MCF 10A (cell line): ENCODE measurements around the gene PARM1. TPM values are rescaled to one million over a fixed set of nuclear protein-coding genes. Genes with fewer than 3 reads are reported as not detected.

Source experiments
- BruUV-seq: library from RNA; stranded (reverse); fragments of 400-500 nt; replicated peaks from 2 replicates; lab custom pipeline; 2021; lab: Mats Ljungman, UMichigan
- CTCF ChIA-PET: fragments of 300-600 bp; sonication (Branson Sonifier 250); formaldehyde crosslinking; extraction: SDS; loops from one replicate; lab custom pipeline; 2021; ENCODE audit warnings: antibody characterized with exemption, inconsistent platforms; lab: Yijun Ruan, JAX
- POLR2A ChIA-PET: fragments of 300-600, 350-650 bp; sonication (Branson Sonifier 250); formaldehyde crosslinking; extraction: SDS; loops from one replicate; lab custom pipeline; 2020; ENCODE audit warnings: antibody characterized with exemption, inconsistent platforms; lab: Yijun Ruan, JAX
- DNase-seq: peaks from one replicate; pipeline ENCODE4 v3.0.0-alpha.2; 2018; ENCODE audit not compliant: unreplicated experiment
- H3K27ac Mint-ChIP-seq: one replicate; pipeline ENCODE4 v1.8.0; 2022; ENCODE audit warnings: mild to moderate bottlenecking, low read depth, mixed read lengths; ENCODE audit not compliant: unreplicated experiment
- H3K27me3 Mint-ChIP-seq: one replicate; pipeline ENCODE4 v1.8.0; 2022; ENCODE audit warnings: mixed read lengths; ENCODE audit not compliant: insufficient read depth, unreplicated experiment
- H3K36me3 Mint-ChIP-seq: one replicate; pipeline ENCODE4 v1.8.0; 2022; ENCODE audit warnings: mild to moderate bottlenecking, moderate library complexity, mixed read lengths; ENCODE audit not compliant: insufficient read depth, unreplicated experiment
- H3K4me1 Mint-ChIP-seq: one replicate; pipeline ENCODE4 v1.8.0; 2022; ENCODE audit warnings: mixed read lengths; ENCODE audit not compliant: insufficient read depth, unreplicated experiment
- H3K4me3 Mint-ChIP-seq: one replicate; pipeline ENCODE4 v1.8.0; 2022; ENCODE audit warnings: mild to moderate bottlenecking, moderate library complexity, mixed read lengths; ENCODE audit not compliant: unreplicated experiment
- H3K9me3 Mint-ChIP-seq: one replicate; pipeline ENCODE4 v1.8.0; 2022; ENCODE audit warnings: mixed read lengths; ENCODE audit not compliant: unreplicated experiment
- intact Hi-C: fragments of 100-400 bp; cut with micrococcal nuclease; formaldehyde crosslinking; loops from 2 replicates; pipeline ENCODE4 v1.14.1; 2022
- total RNA-seq: library from RNA; stranded (reverse); gene quantifications from 2 replicates; pipeline ENCODE4 v1.2.3, GENCODE V29; 2022
- TF ChIP-seq, protein P1 (sequence below): fragments of 200-600 bp; IDR thresholded peaks from one replicate; pipeline ENCODE4 v1.8.0; 2022; ENCODE audit warnings: antibody characterized with exemption, mild to moderate bottlenecking; ENCODE audit not compliant: unreplicated experiment

Gene PARM1
- total RNA-seq, 1 experiment from 2014 or later, result 0.58 TPM

DNA sequence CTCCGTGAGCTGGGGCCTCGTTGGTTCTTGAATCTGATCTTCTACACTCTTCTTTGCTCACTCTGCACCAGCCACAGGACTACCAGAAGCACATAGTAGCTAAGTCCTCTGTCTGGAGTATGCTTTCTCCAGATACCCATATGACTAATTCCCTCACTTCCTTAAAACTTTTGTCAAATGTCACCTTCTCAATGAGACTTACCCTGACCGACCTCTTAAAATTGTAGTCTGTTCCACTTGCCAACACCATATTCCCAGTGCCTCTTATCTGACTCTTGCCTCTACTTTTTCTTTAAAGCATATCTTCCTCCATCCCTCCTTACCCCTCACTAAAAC is 10.0 kb downstream of the PARM1 start:
- Mint-ChIP-seq H3K4me1 (peaks cover 5% of the 10 kb centered on the region), H3K9me3 (no peaks in the 10 kb centered on the region), H3K27ac (no peak overlapping the region), H3K27me3 (no peaks in the 10 kb centered on the region), H3K36me3 (no peaks in the 10 kb centered on the region), H3K4me3 (no peak overlapping the region)
- BruUV-seq, result no TSS peak
- DNase-seq, result no peak
- ChIA-PET POLR2A (interaction anchor here (1.3 kb wide), 1 partner anchor 319 kb away, joined by 5 read pairs; no protein-coding TSS in a partner anchor), CTCF (interaction anchor here (0.6 to 2.1 kb wide), 3 partner anchors 10 to 68 kb away, joined by 3 to 12 read pairs (median 9); partner anchors contain the start of gene PARM1)
- TF ChIP-seq, protein P1, sequence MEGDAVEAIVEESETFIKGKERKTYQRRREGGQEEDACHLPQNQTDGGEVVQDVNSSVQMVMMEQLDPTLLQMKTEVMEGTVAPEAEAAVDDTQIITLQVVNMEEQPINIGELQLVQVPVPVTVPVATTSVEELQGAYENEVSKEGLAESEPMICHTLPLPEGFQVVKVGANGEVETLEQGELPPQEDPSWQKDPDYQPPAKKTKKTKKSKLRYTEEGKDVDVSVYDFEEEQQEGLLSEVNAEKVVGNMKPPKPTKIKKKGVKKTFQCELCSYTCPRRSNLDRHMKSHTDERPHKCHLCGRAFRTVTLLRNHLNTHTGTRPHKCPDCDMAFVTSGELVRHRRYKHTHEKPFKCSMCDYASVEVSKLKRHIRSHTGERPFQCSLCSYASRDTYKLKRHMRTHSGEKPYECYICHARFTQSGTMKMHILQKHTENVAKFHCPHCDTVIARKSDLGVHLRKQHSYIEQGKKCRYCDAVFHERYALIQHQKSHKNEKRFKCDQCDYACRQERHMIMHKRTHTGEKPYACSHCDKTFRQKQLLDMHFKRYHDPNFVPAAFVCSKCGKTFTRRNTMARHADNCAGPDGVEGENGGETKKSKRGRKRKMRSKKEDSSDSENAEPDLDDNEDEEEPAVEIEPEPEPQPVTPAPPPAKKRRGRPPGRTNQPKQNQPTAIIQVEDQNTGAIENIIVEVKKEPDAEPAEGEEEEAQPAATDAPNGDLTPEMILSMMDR, result no peak
- intact Hi-C loops, result no loop called here

DNA sequence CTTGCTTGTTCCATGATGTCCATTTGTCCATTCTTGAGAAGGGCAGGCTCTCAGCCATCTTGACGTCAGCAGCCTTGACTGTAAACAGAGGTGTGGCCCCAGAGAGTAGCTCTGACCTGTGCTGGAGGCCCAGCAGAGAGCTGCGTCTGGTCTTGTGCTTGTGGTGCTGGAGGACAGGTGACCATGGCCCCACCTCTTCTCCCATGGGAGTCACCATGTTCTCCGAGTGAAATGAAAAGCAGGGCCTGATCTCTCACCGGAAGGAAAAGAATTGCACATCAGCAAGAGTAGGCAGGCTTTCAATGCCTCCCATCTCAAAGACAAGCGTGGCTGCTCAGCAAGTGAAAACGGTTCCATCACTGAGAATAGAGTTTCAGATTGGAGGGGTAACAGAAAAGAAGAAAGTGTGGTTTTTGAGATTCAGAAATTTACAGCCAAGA is 11.5 kb downstream of the PARM1 start:
- POLR2A ChIA-PET, result interaction anchor here (1.1 to 1.3 kb wide), 2 partner anchors 15 to 317 kb away, joined by 4 to 5 read pairs; no protein-coding TSS in a partner anchor
- Mint-ChIP-seq H3K9me3 (no peaks in the 10 kb centered on the region), H3K27ac (no peak overlapping the region), H3K27me3 (no peaks in the 10 kb centered on the region), H3K4me3 (no peak overlapping the region), H3K36me3 (no peaks in the 10 kb centered on the region), H3K4me1 (peaks cover 5% of the 10 kb centered on the region)
- TF ChIP-seq, protein P1, result no peak
- BruUV-seq, result no TSS peak
- intact Hi-C loops, result no loop called here
- CTCF ChIA-PET, result interaction anchor here (1.0 to 2.1 kb wide), 5 partner anchors 9 to 69 kb away, joined by 3 to 12 read pairs (median 4); partner anchors contain the start of gene PARM1
- DNase-seq, result no peak

DNA sequence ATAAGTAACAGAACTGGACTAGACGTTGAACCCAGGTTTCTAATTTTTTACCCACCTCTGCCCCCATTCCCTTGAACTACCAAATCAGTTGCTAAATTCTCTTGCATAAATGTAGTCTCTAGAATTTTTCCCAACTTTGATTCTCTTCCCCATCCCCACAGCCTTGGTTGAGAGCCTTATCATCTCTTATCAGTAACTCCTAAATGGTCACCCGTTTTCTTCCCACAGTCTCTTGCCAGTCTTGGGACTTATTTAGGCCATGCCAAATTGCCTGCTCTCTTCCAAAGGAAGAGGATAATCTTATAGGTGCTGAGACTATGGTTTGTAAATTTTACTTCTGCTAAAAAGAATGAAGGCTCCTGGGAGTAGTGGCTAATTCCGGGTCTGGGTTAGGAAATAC is 13.3 kb downstream of the PARM1 start:
- no TSS peak for BruUV-seq
- H3K4me1 Mint-ChIP-seq, result peaks cover 2% of the 10 kb centered on the region

DNA sequence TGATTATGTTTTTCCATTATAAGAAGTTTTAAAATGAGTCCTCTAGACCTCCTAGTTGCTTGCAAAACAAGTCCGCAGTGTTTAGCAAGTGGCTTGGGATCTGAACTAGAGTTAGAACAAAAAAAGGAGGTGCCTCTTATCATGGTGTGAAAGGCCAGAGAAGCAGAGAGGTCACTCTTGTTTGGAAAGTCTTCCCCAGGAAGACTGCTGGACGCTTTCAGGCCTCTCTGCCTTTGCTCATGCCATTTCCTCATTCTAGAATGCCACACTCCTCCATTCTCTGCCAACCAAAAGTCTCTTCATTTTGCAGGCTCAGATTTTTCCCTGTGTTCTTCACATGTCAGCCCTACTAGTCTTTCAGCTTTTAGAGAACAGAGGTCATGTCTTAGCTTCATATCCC is 14.9 kb downstream of the PARM1 start:
- Mint-ChIP-seq H3K36me3 (no peaks in the 10 kb centered on the region), H3K4me3 (no peak overlapping the region), H3K4me1 (no peaks in the 10 kb centered on the region), H3K27ac (no peak overlapping the region), H3K27me3 (no peaks in the 10 kb centered on the region), H3K9me3 (no peaks in the 10 kb centered on the region)
- DNase-seq, result no peak
- BruUV-seq, result no TSS peak
- POLR2A ChIA-PET, result no interaction called here
- intact Hi-C loops, result no loop called here
- TF ChIP-seq, protein P1, result no peak
- CTCF ChIA-PET, result no interaction called here

More for the DNA sequence above, 13.3 kb downstream of the PARM1 start:
- intact Hi-C loops, result no loop called here
- Mint-ChIP-seq H3K36me3 (no peaks in the 10 kb centered on the region), H3K4me3 (no peak overlapping the region), H3K27me3 (no peaks in the 10 kb centered on the region), H3K9me3 (no peaks in the 10 kb centered on the region), H3K27ac (no peak overlapping the region)
- TF ChIP-seq, protein P1, result no peak
- POLR2A ChIA-PET, result no interaction called here
- CTCF ChIA-PET, result no interaction called here
- no peak for DNase-seq
